Bronchial epithelial cell (primary cell): ENCODE results near the gene BMERB1. TPM values are rescaled to one million over a fixed set of nuclear protein-coding genes. Genes with fewer than 3 reads are reported as not detected.

ENCODE experiments used
- DNase-seq: peaks from one replicate; pipeline ENCODE4 v3.0.0-alpha.2; 2010; ENCODE audit warnings: low read depth
- FAIRE-seq: peaks from 2 replicates; lab custom pipeline; 2011; peaks lifted over from hg19 to GRCh38; lab: Jason Lieb, UNC
- H3K27me3 ChIP-seq: 2 replicates; pipeline ENCODE4 v1.5.1; 2011; ENCODE audit warnings: low read length; ENCODE audit not compliant: control insufficient read depth, insufficient read depth
- H3K36me3 ChIP-seq: 2 replicates; pipeline ENCODE4 v1.5.1; 2011; ENCODE audit warnings: low read length; ENCODE audit not compliant: control insufficient read depth, insufficient read depth
- H3K4me3 ChIP-seq: 2 replicates; pipeline ENCODE4 v1.5.1; 2011; ENCODE audit warnings: mild to moderate bottlenecking, low read depth, low read length, control low read depth
- CTCF ChIP-seq: IDR thresholded peaks from 2 replicates; pipeline ENCODE4 v1.5.1; 2011; ENCODE audit warnings: mild to moderate bottlenecking, moderate library complexity, low read length, control low read depth, inconsistent platforms; ENCODE audit not compliant: insufficient read depth, severe bottlenecking
- total RNA-seq: library from RNA; depleted of rRNA; stranded (reverse); fragments of >200 nt; gene quantifications from 2 replicates; pipeline ENCODE4 v1.2.1, GENCODE V29; 2014

The BMERB1 gene
- total RNA-seq, 1 donor from 2014 or later = 8.4 TPM

GRCh38 chr16:15482748-15483298 is 48.4 kb downstream of the BMERB1 start:
- no peak for TF ChIP-seq CTCF
- H3K27me3 ChIP-seq = no peaks in the 10 kb centered on the region
- no peaks in the 10 kb centered on the region for H3K36me3 ChIP-seq
- DNase-seq (no peak), FAIRE-seq (no peak)
- H3K4me3 ChIP-seq = no peak overlapping the region

GRCh38 chr16:15483857-15484256 is 49.5 kb downstream of the BMERB1 start:
- Histone ChIP-seq H3K4me3 (no peak overlapping the region), H3K27me3 (no peaks in the 10 kb centered on the region), H3K36me3 (no peaks in the 10 kb centered on the region)
- no peak for FAIRE-seq
- no peak for DNase-seq
- no peak for TF ChIP-seq CTCF

- no peaks in the 10 kb centered on the region for H3K27me3 ChIP-seq
- FAIRE-seq (no peak), DNase-seq (peak; percentile 64)
- TF ChIP-seq CTCF = no peak
- no peaks in the 10 kb centered on the region for H3K36me3 ChIP-seq
- no peak overlapping the region for H3K4me3 ChIP-seq
Observed at GRCh38 chr16:15484662-15485061, 50.3 kb downstream of the BMERB1 start.

- Histone ChIP-seq H3K36me3 (no peaks in the 10 kb centered on the region), H3K27me3 (no peaks in the 10 kb centered on the region), H3K4me3 (no peak overlapping the region)
- FAIRE-seq (no peak), DNase-seq (no peak)
- no peak for TF ChIP-seq CTCF
Observed at GRCh38 chr16:15485175-15485574, 50.8 kb downstream of the BMERB1 start.

- TF ChIP-seq CTCF = no peak
- Histone ChIP-seq H3K4me3 (no peak overlapping the region), H3K27me3 (no peaks in the 10 kb centered on the region), H3K36me3 (no peaks in the 10 kb centered on the region)
- DNase-seq (no peak), FAIRE-seq (no peak)
Observed at GRCh38 chr16:15486661-15487060, 52.3 kb downstream of the BMERB1 start.
